H9 (cell line): ENCODE results near the gene MEPE. TPM values are rescaled to one million over a fixed set of nuclear protein-coding genes. Genes with fewer than 3 reads are reported as not detected.

Source experiments
- DNase-seq: peaks from one replicate; pipeline ENCODE4 v3.0.0-alpha.2; 2017
- H2AFZ ChIP-seq: one replicate; pipeline ENCODE4 v1.6.1; 2013; ENCODE audit warnings: mild to moderate bottlenecking, low read length, control low read depth, moderate library complexity
- H2AK5ac ChIP-seq: 2 replicates; pipeline ENCODE4 v1.6.1; 2013; ENCODE audit warnings: low read length, control low read depth, mixed read lengths; ENCODE audit not compliant: insufficient read length
- H2BK120ac ChIP-seq: one replicate; pipeline ENCODE4 v1.6.1; 2013; ENCODE audit warnings: low read depth, mild to moderate bottlenecking, low read length, control low read depth, inconsistent platforms; ENCODE audit not compliant: poor library complexity, severe bottlenecking
- H2BK12ac ChIP-seq: 2 replicates; pipeline ENCODE4 v1.6.1; 2013; ENCODE audit warnings: low read length, control low read depth, mixed read lengths, low read depth; ENCODE audit not compliant: insufficient read length
- H2BK15ac ChIP-seq: 2 replicates; pipeline ENCODE4 v1.6.1; 2013; ENCODE audit warnings: low read depth, low read length, control low read depth
- H2BK20ac ChIP-seq: one replicate; pipeline ENCODE4 v1.6.1; 2013; ENCODE audit warnings: low read depth, mild to moderate bottlenecking, low read length, control low read depth, inconsistent platforms; ENCODE audit not compliant: poor library complexity, severe bottlenecking
- H2BK5ac ChIP-seq: 2 replicates; pipeline ENCODE4 v1.6.1; 2013; ENCODE audit warnings: low read length, control low read depth, mixed read lengths; ENCODE audit not compliant: insufficient read length
- H3K14ac ChIP-seq: 2 replicates; pipeline ENCODE4 v1.6.1; 2013; ENCODE audit warnings: low read length, control low read depth; ENCODE audit not compliant: insufficient read depth
- H3K18ac ChIP-seq: 2 replicates; pipeline ENCODE4 v1.6.1; 2013; ENCODE audit warnings: low read depth, mild to moderate bottlenecking, mixed read lengths, low read length, control low read depth; ENCODE audit not compliant: insufficient read length
- H3K23ac ChIP-seq: 2 replicates; pipeline ENCODE4 v1.6.1; 2013; ENCODE audit warnings: low read length, control low read depth, mixed read lengths, low read depth; ENCODE audit not compliant: insufficient read length
- H3K23me2 ChIP-seq: 2 replicates; pipeline ENCODE4 v1.6.1; 2013; ENCODE audit warnings: low read depth, mild to moderate bottlenecking, mixed read lengths, low read length, control low read depth; ENCODE audit not compliant: insufficient read length, poor library complexity, severe bottlenecking
- H3K27ac ChIP-seq: 2 replicates; pipeline ENCODE4 v1.5.1; 2013; ENCODE audit warnings: low read length, control low read depth, mixed read lengths, low read depth; ENCODE audit not compliant: insufficient read length
- H3K27me3 ChIP-seq: 2 replicates; pipeline ENCODE4 v1.6.1; 2013; ENCODE audit warnings: low read length, control low read depth, inconsistent platforms; ENCODE audit not compliant: insufficient read depth
- H3K4ac ChIP-seq: 2 replicates; pipeline ENCODE4 v1.6.1; 2013; ENCODE audit warnings: low read depth, mild to moderate bottlenecking, control low read depth, inconsistent platforms, low read length, moderate library complexity
- H3K4me1 ChIP-seq: 2 replicates; pipeline ENCODE4 v1.6.1; 2013; ENCODE audit warnings: low read length, control low read depth, inconsistent platforms; ENCODE audit not compliant: insufficient read depth
- H3K4me2 ChIP-seq: 2 replicates; pipeline ENCODE4 v1.6.1; 2013; ENCODE audit warnings: low read length, control low read depth, mixed read lengths; ENCODE audit not compliant: insufficient read length, insufficient read depth
- H3K56ac ChIP-seq: 2 replicates; pipeline ENCODE4 v1.6.1; 2013; ENCODE audit warnings: low read depth, mild to moderate bottlenecking, mixed read lengths, low read length, control low read depth; ENCODE audit not compliant: insufficient read length
- H3K79me1 ChIP-seq: 2 replicates; pipeline ENCODE4 v1.6.1; 2013; ENCODE audit warnings: low read depth, mild to moderate bottlenecking, moderate library complexity, low read length, control low read depth, inconsistent platforms; ENCODE audit not compliant: insufficient read depth, poor library complexity, severe bottlenecking
- H3K79me2 ChIP-seq: 2 replicates; pipeline ENCODE4 v1.6.1; 2013; ENCODE audit warnings: low read length, control low read depth, inconsistent platforms; ENCODE audit not compliant: insufficient read depth
- H3K9ac ChIP-seq: 2 replicates; pipeline ENCODE4 v1.6.1; 2013; ENCODE audit warnings: low read length, control low read depth, mixed read lengths; ENCODE audit not compliant: insufficient read length; ENCODE audit errors: extremely low read depth
- H3K9me3 ChIP-seq: one replicate; pipeline ENCODE4 v1.6.1; 2013; ENCODE audit warnings: low read depth, low read length, inconsistent platforms; ENCODE audit not compliant: control insufficient read depth
- H3T11ph ChIP-seq: one replicate; pipeline ENCODE4 v1.6.1; 2013; ENCODE audit warnings: mild to moderate bottlenecking, low read length, control low read depth, inconsistent platforms
- H4K20me1 ChIP-seq: one replicate; pipeline ENCODE4 v1.6.1; 2013; ENCODE audit not compliant: control insufficient read depth, insufficient read length, insufficient read depth
- H4K5ac ChIP-seq: 2 replicates; pipeline ENCODE4 v1.6.1; 2013; ENCODE audit warnings: low read depth, mild to moderate bottlenecking, mixed read lengths, low read length, control low read depth; ENCODE audit not compliant: insufficient read length
- H4K8ac ChIP-seq: replicated peaks from 2 replicates; pipeline ENCODE4 v1.6.1; 2013; ENCODE audit warnings: low read length, control low read depth, mixed read lengths, low read depth; ENCODE audit not compliant: insufficient read length
- H4K91ac ChIP-seq: 2 replicates; pipeline ENCODE4 v1.6.1; 2013; ENCODE audit warnings: low read depth, mild to moderate bottlenecking, moderate library complexity, mixed read lengths, low read length, control low read depth; ENCODE audit not compliant: insufficient read length
- H3K27ac Mint-ChIP-seq, 3 experiments: 2 replicates in 2 of 3; 3 replicates in 1 of 3; pipeline ENCODE4 v1.8.0; 2020 to 2021; ENCODE audit warnings: mixed read lengths in 3 of 3, mild to moderate bottlenecking in 1 of 3, moderate library complexity in 1 of 3
- H3K27me3 Mint-ChIP-seq: 2 replicates; pipeline ENCODE4 v1.8.0; 2021; ENCODE audit warnings: low read depth, mild to moderate bottlenecking, moderate library complexity, mixed read lengths
- H3K36me3 Mint-ChIP-seq, 3 experiments: 2 replicates in 2 of 3; 3 replicates in 1 of 3; pipeline ENCODE4 v1.8.0; 2020 to 2021; ENCODE audit warnings: low read depth in 3 of 3, mixed read lengths in 3 of 3; ENCODE audit not compliant: insufficient read depth in 1 of 3
- H3K4me1 Mint-ChIP-seq, 2 experiments: 2 replicates each; pipeline ENCODE4 v1.8.0; 2020; ENCODE audit warnings: mixed read lengths in 2 of 2
- H3K4me3 Mint-ChIP-seq, 2 experiments: 2 replicates in 1 of 2; 3 replicates in 1 of 2; pipeline ENCODE4 v1.8.0; 2020 to 2021; ENCODE audit warnings: mild to moderate bottlenecking in 2 of 2, mixed read lengths in 2 of 2, moderate library complexity in 1 of 2
- H3K9me3 Mint-ChIP-seq, 2 experiments: 2 replicates in 1 of 2; 3 replicates in 1 of 2; pipeline ENCODE4 v1.8.0; 2020; ENCODE audit warnings: mild to moderate bottlenecking in 2 of 2, mixed read lengths in 2 of 2, moderate library complexity in 1 of 2
- CTCF ChIP-seq: fragments of 200-600 bp; sonication (generic); conservative IDR thresholded peaks from 3 replicates; pipeline ENCODE4 v1.8.0; 2021; ENCODE audit warnings: antibody characterized with exemption, mild to moderate bottlenecking
- WGBS: extraction: QIAGEN DNeasy Blood & Tissue Kit; methylation state at CpG from one replicate; pipeline ENCODE4 v1.1.7; 2013; ENCODE audit warnings: missing lambda C conversion rate, low lambda C conversion rate, mixed read lengths; ENCODE audit not compliant: insufficient read length; ENCODE audit errors: extremely low coverage; 5-methylcytosine and 5-hydroxymethylcytosine counted together
- total RNA-seq: library from RNA; stranded (reverse); gene quantifications from 2 replicates; pipeline ENCODE4 v1.2.1, GENCODE V29; 2021

Gene MEPE
- total RNA-seq, 1 experiment from 2014 or later: not detected

- Histone ChIP-seq H4K5ac (no peak overlapping the region), H2BK15ac (no peak overlapping the region), H2BK5ac (no peak overlapping the region), H4K91ac (no peak overlapping the region), H2BK20ac (no peak overlapping the region), H3K4ac (no peak overlapping the region), H3K18ac (no peak overlapping the region), H3K27ac (no peak overlapping the region), H3K23ac (no peak overlapping the region), H3K56ac (no peak overlapping the region), H2AFZ (no peak overlapping the region), H3K27me3 (no peaks in the 10 kb centered on the region), H3K9me3 (no peaks in the 10 kb centered on the region), H3K14ac (no peak overlapping the region), H3K9ac (no peak overlapping the region), H2AK5ac (no peak overlapping the region), H3K23me2 (peaks cover 2% of the 10 kb centered on the region), H3K79me1 (no peaks in the 10 kb centered on the region), H3K4me1 (peaks cover 4% of the 10 kb centered on the region; the same call in 1 of the 2 replicates), H3K4me2 (no peak overlapping the region), H2BK12ac (no peak overlapping the region), H3K79me2 (no peaks in the 10 kb centered on the region), H4K20me1 (no peaks in the 10 kb centered on the region), H4K8ac (no peak overlapping the region), H3T11ph (no peak overlapping the region), H2BK120ac (no peak overlapping the region)
- no peak overlapping the region; a peak in 1 of 7 replicates for H3K27ac Mint-ChIP-seq
- H3K27me3 Mint-ChIP-seq: no peaks in the 10 kb centered on the region
- TF ChIP-seq CTCF: no peak
- no peak overlapping the region for H3K4me3 Mint-ChIP-seq
- peaks cover 2 to 9% of the 10 kb centered on the region in 2 experiments for H3K4me1 Mint-ChIP-seq
- WGBS: no CpG with 5 or more reads among the region's 5 CpGs
- H3K9me3 Mint-ChIP-seq: no peaks in the 10 kb centered on the region
- no peaks in the 10 kb centered on the region for H3K36me3 Mint-ChIP-seq
- DNase-seq: no peak
Observed at GRCh38 chr4:87846226-87846625, 13.5 kb downstream of the MEPE start.
